ENCODE results near the gene BBS12. TPM values are rescaled to one million over a fixed set of nuclear protein-coding genes. Genes with fewer than 3 reads are reported as not detected.

Gene BBS12
- polyA plus RNA-seq, 3 donors: 0.19 to 1.0 (median 0.52) TPM

DNA sequence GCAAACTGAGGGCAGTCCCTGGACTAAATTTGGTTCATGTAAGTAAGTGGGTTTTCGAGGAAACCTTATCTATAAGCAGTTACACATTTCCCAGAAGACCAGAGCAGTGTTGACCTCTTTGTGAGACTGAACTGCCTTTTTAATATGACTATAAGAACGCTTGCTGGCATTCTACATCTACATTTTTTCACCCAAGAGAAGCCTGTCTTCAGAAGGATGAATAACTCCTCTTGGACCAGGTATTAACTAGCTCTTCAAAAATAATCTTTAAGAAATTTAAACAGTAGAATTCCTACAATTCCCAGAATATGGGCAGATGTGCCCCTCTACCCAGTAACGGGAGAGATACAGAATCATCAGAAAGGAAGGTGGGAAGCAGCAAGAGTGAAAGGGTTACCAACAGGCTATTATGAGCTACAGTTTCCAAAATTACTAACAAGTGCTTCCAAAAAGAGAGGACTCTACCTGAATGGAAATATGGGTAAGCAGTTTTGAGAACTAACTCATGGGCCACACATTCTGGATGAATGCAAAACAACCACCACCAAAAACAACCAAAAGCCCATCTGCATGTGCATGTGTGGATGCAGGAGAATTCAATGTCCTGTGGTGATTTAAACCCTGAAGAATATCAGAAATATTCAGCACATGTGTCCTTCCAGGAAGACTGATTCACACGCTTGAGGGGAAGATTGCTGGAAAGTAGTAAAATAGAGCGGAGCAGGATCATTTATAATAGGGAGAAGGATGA is 17.4 kb downstream of the BBS12 start:
- H3K79me2 ChIP-seq (ENCODE audit: insufficient read depth, low read length): no peaks in the 10 kb centered on the region
- WGBS (ENCODE audit: insufficient coverage): 100% methylated on average over 3 of the region's 5 CpGs
- TF ChIP-seq, protein P1, sequence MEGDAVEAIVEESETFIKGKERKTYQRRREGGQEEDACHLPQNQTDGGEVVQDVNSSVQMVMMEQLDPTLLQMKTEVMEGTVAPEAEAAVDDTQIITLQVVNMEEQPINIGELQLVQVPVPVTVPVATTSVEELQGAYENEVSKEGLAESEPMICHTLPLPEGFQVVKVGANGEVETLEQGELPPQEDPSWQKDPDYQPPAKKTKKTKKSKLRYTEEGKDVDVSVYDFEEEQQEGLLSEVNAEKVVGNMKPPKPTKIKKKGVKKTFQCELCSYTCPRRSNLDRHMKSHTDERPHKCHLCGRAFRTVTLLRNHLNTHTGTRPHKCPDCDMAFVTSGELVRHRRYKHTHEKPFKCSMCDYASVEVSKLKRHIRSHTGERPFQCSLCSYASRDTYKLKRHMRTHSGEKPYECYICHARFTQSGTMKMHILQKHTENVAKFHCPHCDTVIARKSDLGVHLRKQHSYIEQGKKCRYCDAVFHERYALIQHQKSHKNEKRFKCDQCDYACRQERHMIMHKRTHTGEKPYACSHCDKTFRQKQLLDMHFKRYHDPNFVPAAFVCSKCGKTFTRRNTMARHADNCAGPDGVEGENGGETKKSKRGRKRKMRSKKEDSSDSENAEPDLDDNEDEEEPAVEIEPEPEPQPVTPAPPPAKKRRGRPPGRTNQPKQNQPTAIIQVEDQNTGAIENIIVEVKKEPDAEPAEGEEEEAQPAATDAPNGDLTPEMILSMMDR (IDR thresholded peaks at IDR 0.05): no peak
- Mint-ChIP-seq H3K27ac (no peak overlapping the region), H3K9me3 (peaks cover 0 to 3% (median 0%) of the 10 kb centered on the region in 7 donors), H3K36me3 (no peaks in the 10 kb centered on the region), H3K4me3 (no peak overlapping the region), H3K4me1 (peaks cover 19% of the 10 kb centered on the region), H3K27me3 (ENCODE audit: low read depth in 3 of 3) (peaks cover 4 to 21% (median 6%) of the 10 kb centered on the region in 3 donors)
- intact Hi-C loops (cut with micrococcal nuclease): no loop called here
- no peaks in the 10 kb centered on the region for H3K36me3 ChIP-seq (replicated peaks in 1 of 2; ENCODE audit: control insufficient read depth in 1 of 2, insufficient read depth in 2 of 2, low read length in 2 of 2)
- H3K4me3 ChIP-seq (replicated peaks in 1 of 3; ENCODE audit: low read depth in 2 of 3, low read length in 3 of 3): no peak overlapping the region
- H4K20me1 ChIP-seq (ENCODE audit: insufficient read depth, low read length): no peaks in the 10 kb centered on the region
- peaks cover 0 to 2% of the 10 kb centered on the region in 2 donors for H3K27me3 ChIP-seq (ENCODE audit: control insufficient read depth in 2 of 2, insufficient read depth in 2 of 2, low read length in 2 of 2)
- H3K4me1 ChIP-seq (ENCODE audit: control insufficient read depth in 1 of 2, insufficient read depth in 2 of 2, low read length in 2 of 2): peaks cover 13 to 20% of the 10 kb centered on the region in 2 donors
- no peak overlapping the region for H3K9ac ChIP-seq (ENCODE audit: insufficient read depth, low read length, poor library complexity, severe bottlenecking)
- H2AFZ ChIP-seq (ENCODE audit: insufficient read depth, low read depth, low read length, poor library complexity, severe bottlenecking): no peak overlapping the region
- DNase-seq: no peak
- no peaks in the 10 kb centered on the region for H3K9me3 ChIP-seq (replicated peaks in 1 of 2; ENCODE audit: control insufficient read depth in 1 of 2, insufficient read depth in 1 of 2, low read length in 2 of 2)
- H3K4me2 ChIP-seq (replicated peaks; ENCODE audit: extremely low read depth, low read length, poor library complexity, severe bottlenecking): no peak overlapping the region
- no peak overlapping the region for H3K27ac ChIP-seq (ENCODE audit: low read depth in 1 of 2, low read length in 2 of 2)

DNA sequence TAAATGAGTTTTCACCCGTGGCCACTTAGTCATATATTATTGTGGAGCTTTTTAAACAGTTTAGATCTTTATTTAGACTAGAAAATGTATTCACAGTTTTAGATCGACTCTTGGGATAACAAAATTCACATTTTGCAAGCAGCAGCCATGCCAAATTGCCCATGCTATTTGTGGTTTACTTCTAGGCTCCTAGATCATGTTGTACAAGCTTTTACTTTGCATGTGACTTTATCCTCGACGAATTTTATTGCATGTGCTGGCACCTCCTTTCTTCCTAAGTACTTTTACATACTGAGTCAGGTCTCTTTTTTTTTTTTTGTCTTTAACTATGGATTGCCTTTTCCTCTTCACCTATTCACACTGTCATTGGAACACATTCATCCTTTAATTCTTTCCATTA is 23.2 kb downstream of the BBS12 start:
- no peak overlapping the region for H3K9ac ChIP-seq (ENCODE audit: insufficient read depth, low read length, poor library complexity, severe bottlenecking)
- H3K27ac ChIP-seq (ENCODE audit: low read depth in 1 of 2, low read length in 2 of 2): no peak overlapping the region
- peaks cover 6 to 23% (median 6%) of the 10 kb centered on the region in 3 donors for H3K27me3 Mint-ChIP-seq (ENCODE audit: low read depth in 3 of 3)
- no peaks in the 10 kb centered on the region for H4K20me1 ChIP-seq (ENCODE audit: insufficient read depth, low read length)
- WGBS (ENCODE audit: insufficient coverage): 43% methylated on average over 2 of the region's 4 CpGs
- no peak overlapping the region for H3K4me3 Mint-ChIP-seq
- no peak for DNase-seq
- H3K4me1 ChIP-seq (ENCODE audit: control insufficient read depth in 1 of 2, insufficient read depth in 2 of 2, low read length in 2 of 2): no peaks in the 10 kb centered on the region
- no peak overlapping the region for H2AFZ ChIP-seq (ENCODE audit: insufficient read depth, low read depth, low read length, poor library complexity, severe bottlenecking)
- peaks cover 0 to 7% of the 10 kb centered on the region in 2 donors for H3K27me3 ChIP-seq (ENCODE audit: control insufficient read depth in 2 of 2, insufficient read depth in 2 of 2, low read length in 2 of 2)
- H3K4me2 ChIP-seq (replicated peaks; ENCODE audit: extremely low read depth, low read length, poor library complexity, severe bottlenecking): no peak overlapping the region
- H3K36me3 ChIP-seq (replicated peaks in 1 of 2; ENCODE audit: control insufficient read depth in 1 of 2, insufficient read depth in 2 of 2, low read length in 2 of 2): no peaks in the 10 kb centered on the region
- TF ChIP-seq, protein P1 (IDR thresholded peaks at IDR 0.05): no peak
- intact Hi-C loops (cut with micrococcal nuclease): no loop called here
- H3K4me1 Mint-ChIP-seq: no peaks in the 10 kb centered on the region
- H3K79me2 ChIP-seq (ENCODE audit: insufficient read depth, low read length): no peaks in the 10 kb centered on the region
- peaks cover 0 to 1% (median 0%) of the 10 kb centered on the region in 7 donors for H3K9me3 Mint-ChIP-seq
- no peak overlapping the region for H3K27ac Mint-ChIP-seq
- no peak overlapping the region for H3K4me3 ChIP-seq (replicated peaks in 1 of 3; ENCODE audit: low read depth in 2 of 3, low read length in 3 of 3)
- H3K36me3 Mint-ChIP-seq: no peaks in the 10 kb centered on the region
- H3K9me3 ChIP-seq (replicated peaks in 1 of 2; ENCODE audit: control insufficient read depth in 1 of 2, insufficient read depth in 1 of 2, low read length in 2 of 2): no peaks in the 10 kb centered on the region

Measured in CD14-positive monocyte (primary cell).